Gastrocnemius medialis (tissue), 4 donors: ENCODE results near the gene TMEM30A. TPM values are rescaled to one million over a fixed set of nuclear protein-coding genes. Genes with fewer than 3 reads are reported as not detected.

Experiments used
- ATAC-seq, 2 donors: fragments of 150-250 bp; one replicate each; pipeline ENCODE4 v1.9.1; 2016
- DNase-seq, 2 donors: peaks; one replicate each; pipeline ENCODE4 v3.0.0-alpha.2; 2019
- H3K27ac ChIP-seq, 4 donors: fragments of 200-600 bp; sonication (generic); 1 replicate in 1 of 4; 2 replicates in 3 of 4; pipeline ENCODE4 v1.5.1; 2016 to 2018; ENCODE audit warnings: mild to moderate bottlenecking in 2 of 4, moderate library complexity in 1 of 4
- H3K27me3 ChIP-seq, 3 donors: fragments of 200-600 bp; sonication (generic) in 2 of 3; 1 replicate in 1 of 3; 2 replicates in 2 of 3; pipeline versions ENCODE4 v1.5.1 to v1.6.0; 2016 to 2019; ENCODE audit warnings: mild to moderate bottlenecking in 1 of 3, moderate library complexity in 1 of 3
- H3K36me3 ChIP-seq, 2 donors: fragments of 200-600 bp; sonication (generic) in 1 of 2; one replicate each; pipeline ENCODE4 v1.5.1; 2017 to 2018
- H3K4me1 ChIP-seq, 2 donors: fragments of 200-600 bp; sonication (generic) in 1 of 2; one replicate each; pipeline ENCODE4 v1.5.1; 2016 to 2017; ENCODE audit warnings: mild to moderate bottlenecking in 2 of 2
- H3K4me3 ChIP-seq, 4 donors: fragments of 200-600 bp; sonication (generic) in 3 of 4; 1 replicate in 1 of 4; 2 replicates in 3 of 4; pipeline ENCODE4 v1.5.1; 2016 to 2019; ENCODE audit warnings: mild to moderate bottlenecking in 2 of 4
- H3K9me3 ChIP-seq, 3 donors: fragments of 200-600 bp; sonication (generic) in 2 of 3; 1 replicate in 1 of 3; 2 replicates in 2 of 3; pipeline ENCODE4 v1.5.1; 2016 to 2019
- CTCF ChIP-seq, 5 experiments: fragments of 450-650 bp in 3 of 5; fragments of 200-600 bp in 2 of 5; sonication (generic) in 2 of 5; IDR thresholded peaks in 4 of 5; conservative IDR thresholded peaks in 1 of 5; 1 replicate in 4 of 5; 2 replicates in 1 of 5; pipeline ENCODE4 v1.5.1; 2016 to 2019; ENCODE audit warnings: antibody characterized with exemption in 5 of 5, mild to moderate bottlenecking in 3 of 5, moderate library complexity in 3 of 5
- POLR2A ChIP-seq, 2 donors: fragments of 450-650 bp; IDR thresholded peaks; one replicate each; pipeline ENCODE4 v1.6.1; 2017; ENCODE audit warnings: antibody characterized with exemption in 2 of 2, mild to moderate bottlenecking in 2 of 2, moderate library complexity in 2 of 2
- in situ Hi-C, 4 donors: fragments of 200-750 bp; cut with MboI; loops; one replicate each; pipeline versions ENCODE4 v1.15.0 to v1.8.0; 2017; ENCODE audit warnings: low sequenced_read_pairs in 4 of 4
- intact Hi-C: fragments of 100-400 bp; cut with DNase I; formaldehyde crosslinking; loops from one replicate; pipeline ENCODE4 v1.15.1; 2023; ENCODE audit warnings: low total_unique reads
- total RNA-seq, 4 donors: library from RNA; depleted of rRNA; stranded (reverse); fragments of >200 nt; gene quantifications; one replicate each; pipeline versions ENCODE4 v1.1.0 to v1.2.3, GENCODE V29; 2016

Gene TMEM30A
- total RNA-seq, 4 donors from 2014 or later, result 23.8 to 44.4 (median 31.9) TPM

- no peak for TF ChIP-seq POLR2A (IDR thresholded peaks at IDR 0.05)
- TF ChIP-seq CTCF (IDR thresholded peaks at IDR 0.05 in 4 of 5, conservative IDR thresholded peaks at IDR 0.05 in 1 of 5), result no peak
- no peaks in the 10 kb centered on the region for H3K27me3 ChIP-seq
- no peak for DNase-seq
- intact Hi-C loops (no loop called here), in situ Hi-C loops (loop anchor here in 2 of 4 donors (25.0 kb wide), 1 partner anchor 1749 kb away; no protein-coding TSS in a partner anchor)
- peaks cover 25 to 30% of the 10 kb centered on the region in 2 donors for H3K4me1 ChIP-seq
- H3K27ac ChIP-seq, result no peak overlapping the region
- H3K36me3 ChIP-seq, result peaks cover 0 to 41% of the 10 kb centered on the region in 2 donors
- H3K4me3 ChIP-seq, result no peak overlapping the region
- no peak for ATAC-seq
- no peaks in the 10 kb centered on the region for H3K9me3 ChIP-seq
Observed at GRCh38 chr6:75236630-75237029, 48.0 kb downstream of the TMEM30A start.

- TF ChIP-seq POLR2A (IDR thresholded peaks at IDR 0.05) (no peak), CTCF (IDR thresholded peaks at IDR 0.05 in 4 of 5, conservative IDR thresholded peaks at IDR 0.05 in 1 of 5) (no peak)
- no peak overlapping the region for H3K4me3 ChIP-seq
- no peaks in the 10 kb centered on the region for H3K27me3 ChIP-seq
- intact Hi-C loops, result no loop called here
- DNase-seq, result no peak
- ATAC-seq, result no peak
- peaks cover 0 to 36% of the 10 kb centered on the region in 2 donors for H3K36me3 ChIP-seq
- in situ Hi-C loops, result loop anchor here in 2 of 4 donors (25.0 kb wide), 1 partner anchor 1748 kb away; no protein-coding TSS in a partner anchor
- H3K4me1 ChIP-seq, result peaks cover 15 to 18% of the 10 kb centered on the region in 2 donors
- H3K27ac ChIP-seq, result no peak overlapping the region
- no peaks in the 10 kb centered on the region for H3K9me3 ChIP-seq
Observed at GRCh38 chr6:75235271-75235670, 49.3 kb downstream of the TMEM30A start.

- intact Hi-C loops, result no loop called here
- H3K4me3 ChIP-seq, result no peak overlapping the region
- ATAC-seq (no peak), DNase-seq (no peak)
- H3K36me3 ChIP-seq, result peaks cover 0 to 29% of the 10 kb centered on the region in 2 donors
- in situ Hi-C loops, result loop anchor here in 2 of 4 donors (25.0 kb wide), 1 partner anchor 1747 kb away; no protein-coding TSS in a partner anchor
- no peak for TF ChIP-seq CTCF (IDR thresholded peaks at IDR 0.05 in 4 of 5, conservative IDR thresholded peaks at IDR 0.05 in 1 of 5)
- no peak for TF ChIP-seq POLR2A (IDR thresholded peaks at IDR 0.05)
- no peaks in the 10 kb centered on the region for H3K27me3 ChIP-seq
- H3K27ac ChIP-seq, result no peak overlapping the region
- no peaks in the 10 kb centered on the region for H3K9me3 ChIP-seq
- H3K4me1 ChIP-seq, result peaks cover 15 to 17% of the 10 kb centered on the region in 2 donors
Observed at GRCh38 chr6:75234126-75234865, 50.3 kb downstream of the TMEM30A start.

GRCh38 chr6:75233092-75233615 is 51.4 kb downstream of the TMEM30A start:
- H3K4me1 ChIP-seq, result peaks cover 15 to 17% of the 10 kb centered on the region in 2 donors
- intact Hi-C loops, result no loop called here
- peaks cover 0 to 22% of the 10 kb centered on the region in 2 donors for H3K36me3 ChIP-seq
- H3K9me3 ChIP-seq, result no peaks in the 10 kb centered on the region
- in situ Hi-C loops, result loop anchor here in 2 of 4 donors (25.0 kb wide), 1 partner anchor 1746 kb away; no protein-coding TSS in a partner anchor
- H3K27ac ChIP-seq, result no peak overlapping the region
- TF ChIP-seq CTCF (IDR thresholded peaks at IDR 0.05 in 4 of 5, conservative IDR thresholded peaks at IDR 0.05 in 1 of 5) (no peak), POLR2A (IDR thresholded peaks at IDR 0.05) (no peak)
- no peaks in the 10 kb centered on the region for H3K27me3 ChIP-seq
- ATAC-seq (no peak), DNase-seq (no peak)
- H3K4me3 ChIP-seq, result no peak overlapping the region
